Astrocyte (in vitro differentiated cells and primary cell): ENCODE results near the gene ITGA2B. TPM values are rescaled to one million over a fixed set of nuclear protein-coding genes. Genes with fewer than 3 reads are reported as not detected.

Experiments
- DNase-seq: peaks from one replicate; pipeline ENCODE4 v3.0.0-alpha.2; 2010; ENCODE audit warnings: low read depth
- FAIRE-seq: peaks from 2 replicates; lab custom pipeline; 2011; peaks lifted over from hg19 to GRCh38; lab: Jason Lieb, UNC
- H2AFZ ChIP-seq: 2 replicates; pipeline ENCODE4 v1.6.0; 2012; ENCODE audit warnings: low read depth, low read length, inconsistent platforms
- H3K27ac ChIP-seq: 2 replicates; pipeline ENCODE4 v1.5.1; 2011; ENCODE audit warnings: low read depth, low read length, inconsistent platforms
- H3K27me3 ChIP-seq: 2 replicates; pipeline ENCODE4 v1.6.0; 2011; ENCODE audit warnings: low read length, inconsistent platforms; ENCODE audit not compliant: insufficient read depth
- H3K36me3 ChIP-seq: 2 replicates; pipeline ENCODE4 v1.5.1; 2011; ENCODE audit warnings: low read length, inconsistent platforms; ENCODE audit not compliant: insufficient read depth
- H3K4me1 ChIP-seq: 2 replicates; pipeline ENCODE4 v1.5.1; 2011; ENCODE audit warnings: low read length, inconsistent platforms; ENCODE audit not compliant: insufficient read depth
- H3K4me2 ChIP-seq: 2 replicates; pipeline ENCODE4 v1.6.0; 2012; ENCODE audit warnings: low read length, inconsistent platforms
- H3K4me3 ChIP-seq: 2 replicates; pipeline ENCODE4 v1.5.1; 2011; ENCODE audit warnings: low read depth, mild to moderate bottlenecking, low read length, inconsistent platforms; ENCODE audit not compliant: insufficient read depth
- H3K79me2 ChIP-seq: 2 replicates; pipeline ENCODE4 v1.6.0; 2012; ENCODE audit warnings: mild to moderate bottlenecking, low read length, inconsistent platforms; ENCODE audit not compliant: insufficient read depth
- H3K9ac ChIP-seq: 2 replicates; pipeline ENCODE4 v1.6.0; 2012; ENCODE audit warnings: mild to moderate bottlenecking, low read length, inconsistent platforms
- H3K9me3 ChIP-seq: 2 replicates; pipeline ENCODE4 v1.5.1; 2012; ENCODE audit warnings: low read depth, mild to moderate bottlenecking, low read length, inconsistent platforms; ENCODE audit not compliant: insufficient read depth
- H4K20me1 ChIP-seq: 2 replicates; pipeline ENCODE4 v1.6.0; 2012; ENCODE audit warnings: low read length, inconsistent platforms; ENCODE audit not compliant: insufficient read depth
- H3K27ac Mint-ChIP-seq: one replicate; pipeline ENCODE4 v1.8.0; 2021; ENCODE audit warnings: mild to moderate bottlenecking, mixed read lengths; ENCODE audit not compliant: unreplicated experiment
- H3K27me3 Mint-ChIP-seq: one replicate; pipeline ENCODE4 v1.8.0; 2021; ENCODE audit warnings: low read depth, mixed read lengths; ENCODE audit not compliant: unreplicated experiment
- H3K36me3 Mint-ChIP-seq: one replicate; pipeline ENCODE4 v1.8.0; 2021; ENCODE audit warnings: low read depth, mixed read lengths; ENCODE audit not compliant: unreplicated experiment
- H3K4me1 Mint-ChIP-seq: one replicate; pipeline ENCODE4 v1.8.0; 2021; ENCODE audit warnings: low read depth, mixed read lengths; ENCODE audit not compliant: unreplicated experiment
- H3K4me3 Mint-ChIP-seq: one replicate; pipeline ENCODE4 v1.8.0; 2021; ENCODE audit warnings: mild to moderate bottlenecking, moderate library complexity, mixed read lengths; ENCODE audit not compliant: unreplicated experiment
- H3K9me3 Mint-ChIP-seq: one replicate; pipeline ENCODE4 v1.8.0; 2021; ENCODE audit warnings: mild to moderate bottlenecking, mixed read lengths; ENCODE audit not compliant: unreplicated experiment
- EZH2 ChIP-seq: IDR thresholded peaks from 2 replicates; pipeline ENCODE4 v1.6.1; 2012; ENCODE audit warnings: mild to moderate bottlenecking, low read length, inconsistent platforms; ENCODE audit not compliant: insufficient read depth
- total RNA-seq: library from RNA; stranded (reverse); gene quantifications from 2 replicates; pipeline ENCODE4 v1.2.1, GENCODE V29; 2021
- TF ChIP-seq, protein P1 (sequence below): IDR thresholded peaks from 2 replicates; pipeline ENCODE4 v1.5.1; 2011; ENCODE audit warnings: low read depth, mild to moderate bottlenecking, inconsistent platforms, low read length, moderate library complexity; ENCODE audit not compliant: insufficient read depth

Gene ITGA2B
- total RNA-seq, 1 donor from 2014 or later = 0.68 TPM

- Histone ChIP-seq H2AFZ (peak overlapping the region; percentile 87), H3K27me3 (no peaks in the 10 kb centered on the region), H3K9ac (peak overlapping the region; percentile 79), H3K4me1 (peaks cover 10% of the 10 kb centered on the region), H3K36me3 (peaks cover 6% of the 10 kb centered on the region), H3K27ac (no peak overlapping the region), H3K9me3 (no peaks in the 10 kb centered on the region), H3K4me2 (peak overlapping the region; percentile 85), H4K20me1 (peaks cover 19% of the 10 kb centered on the region), H3K4me3 (peak overlapping the region; percentile 73), H3K79me2 (peaks cover 19% of the 10 kb centered on the region)
- Mint-ChIP-seq H3K9me3 (no peaks in the 10 kb centered on the region), H3K27me3 (no peaks in the 10 kb centered on the region), H3K36me3 (peaks cover 8% of the 10 kb centered on the region), H3K4me3 (peak overlapping the region; percentile 90), H3K27ac (no peak overlapping the region), H3K4me1 (peaks cover 2% of the 10 kb centered on the region)
- FAIRE-seq (no peak), DNase-seq (no peak)
- TF ChIP-seq EZH2 = no peak
- TF ChIP-seq, protein P1, sequence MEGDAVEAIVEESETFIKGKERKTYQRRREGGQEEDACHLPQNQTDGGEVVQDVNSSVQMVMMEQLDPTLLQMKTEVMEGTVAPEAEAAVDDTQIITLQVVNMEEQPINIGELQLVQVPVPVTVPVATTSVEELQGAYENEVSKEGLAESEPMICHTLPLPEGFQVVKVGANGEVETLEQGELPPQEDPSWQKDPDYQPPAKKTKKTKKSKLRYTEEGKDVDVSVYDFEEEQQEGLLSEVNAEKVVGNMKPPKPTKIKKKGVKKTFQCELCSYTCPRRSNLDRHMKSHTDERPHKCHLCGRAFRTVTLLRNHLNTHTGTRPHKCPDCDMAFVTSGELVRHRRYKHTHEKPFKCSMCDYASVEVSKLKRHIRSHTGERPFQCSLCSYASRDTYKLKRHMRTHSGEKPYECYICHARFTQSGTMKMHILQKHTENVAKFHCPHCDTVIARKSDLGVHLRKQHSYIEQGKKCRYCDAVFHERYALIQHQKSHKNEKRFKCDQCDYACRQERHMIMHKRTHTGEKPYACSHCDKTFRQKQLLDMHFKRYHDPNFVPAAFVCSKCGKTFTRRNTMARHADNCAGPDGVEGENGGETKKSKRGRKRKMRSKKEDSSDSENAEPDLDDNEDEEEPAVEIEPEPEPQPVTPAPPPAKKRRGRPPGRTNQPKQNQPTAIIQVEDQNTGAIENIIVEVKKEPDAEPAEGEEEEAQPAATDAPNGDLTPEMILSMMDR = no peak
These were observed 65.9 kb downstream of the ITGA2B start for GRCh38 chr17:44323359-44324091.

- Histone ChIP-seq H3K79me2 (peaks cover 19% of the 10 kb centered on the region), H3K36me3 (peaks cover 6% of the 10 kb centered on the region), H3K4me3 (no peak overlapping the region), H3K4me2 (no peak overlapping the region), H4K20me1 (peaks cover 24% of the 10 kb centered on the region), H3K4me1 (peaks cover 10% of the 10 kb centered on the region), H3K27ac (no peak overlapping the region), H3K9me3 (no peaks in the 10 kb centered on the region), H3K9ac (no peak overlapping the region), H2AFZ (no peak overlapping the region), H3K27me3 (peaks cover 2% of the 10 kb centered on the region)
- no peak for FAIRE-seq
- Mint-ChIP-seq H3K4me3 (no peak overlapping the region), H3K27me3 (peaks cover 5% of the 10 kb centered on the region), H3K36me3 (peaks cover 11% of the 10 kb centered on the region), H3K9me3 (peaks cover 2% of the 10 kb centered on the region), H3K27ac (no peak overlapping the region), H3K4me1 (peaks cover 2% of the 10 kb centered on the region)
- DNase-seq = no peak
- TF ChIP-seq EZH2 = no peak
- TF ChIP-seq, protein P1 = no peak
These were observed 67.1 kb downstream of the ITGA2B start for GRCh38 chr17:44322236-44322895.

Other genes starting within 250 kb of the ITGA2B start
- 1.6 and 2.3 TPM in 2 replicates for gene HROB, start 247.7 kb downstream of the ITGA2B start, total RNA-seq
- gene ASB16, start 218.9 kb downstream of the ITGA2B start, total RNA-seq = not detected in 2 replicates
- gene TMUB2, start 202.7 kb downstream of the ITGA2B start, total RNA-seq = 28.2 and 28.8 TPM in 2 replicates
- gene ATXN7L3, start 189.8 kb downstream of the ITGA2B start, total RNA-seq = 87.0 and 96.0 TPM in 2 replicates
- 43.2 and 48.0 TPM in 2 replicates for gene UBTF, start 170.0 kb downstream of the ITGA2B start, total RNA-seq
- gene SLC4A1, start 121.5 kb downstream of the ITGA2B start, total RNA-seq = not detected in 2 replicates
- gene RUNDC3A, start 81.0 kb downstream of the ITGA2B start, total RNA-seq = 2.0 and 3.4 TPM in 2 replicates
- gene SLC25A39, start 64.8 kb downstream of the ITGA2B start, total RNA-seq = 80.6 and 80.9 TPM in 2 replicates
- gene GRN, start 44.3 kb downstream of the ITGA2B start, total RNA-seq = 327 and 338 TPM in 2 replicates
- 18.2 and 22.8 TPM in 2 replicates for gene FAM171A2, start 25.8 kb downstream of the ITGA2B start, total RNA-seq
- 38.0 and 43.3 TPM in 2 replicates for gene GPATCH8, start 113.8 kb upstream of the ITGA2B start, total RNA-seq
- gene FZD2, start 167.8 kb upstream of the ITGA2B start, total RNA-seq = 95.7 and 97.6 TPM in 2 replicates